ENCODE data around the gene GNAT3.

Gene GNAT3

DNA sequence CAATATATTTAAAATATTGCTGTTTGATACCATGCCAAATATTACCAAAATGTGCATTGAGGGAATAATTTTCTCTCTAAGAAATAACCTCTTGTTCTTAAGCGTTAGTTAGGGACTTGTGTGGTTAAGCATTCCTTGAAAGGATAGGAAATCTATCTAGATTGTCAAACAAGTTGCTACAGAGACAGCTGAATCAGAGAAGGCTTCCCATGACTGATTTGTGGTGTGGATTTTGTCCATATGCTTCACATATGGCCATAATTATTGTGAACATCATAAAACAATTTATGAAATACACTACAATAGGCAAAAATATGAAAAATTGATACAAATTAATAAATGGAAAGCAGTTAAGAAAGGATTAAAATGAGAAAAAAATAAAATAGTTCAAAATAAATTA lies 96.3 kb downstream of the GNAT3 start:
- no peaks in the 10 kb centered on the region for H3K9me3 ChIP-seq (ENCODE audit: control insufficient read depth, insufficient read depth, low read depth, low read length)
- ChIA-PET CTCF (no interaction called here), POLR2A (no interaction called here)
- no peaks in the 10 kb centered on the region for H3K36me3 ChIP-seq (ENCODE audit: control insufficient read depth in 2 of 2, insufficient read depth in 1 of 2, low read length in 2 of 2)
- H3K27ac ChIP-seq (ENCODE audit: extremely low read depth, low read depth, low read length), result no peak overlapping the region
- no peak for TF ChIP-seq BCL11B (tag by site-specific recombination; IDR thresholded peaks at IDR 0.05; ENCODE audit: low read depth)
- no peak for TF ChIP-seq ZNF350 (tag by site-specific recombination; IDR thresholded peaks at IDR 0.05)
- TF ChIP-seq ZNF26 (tag by site-specific recombination; IDR thresholded peaks at IDR 0.05), result no peak
- TF ChIP-seq KLF16 (tag by site-specific recombination; IDR thresholded peaks at IDR 0.05), result no peak
- H3K4me3 ChIP-seq (ENCODE audit: low read depth, low read length), result no peak overlapping the region
- H3K4me1 ChIP-seq (ENCODE audit: control insufficient read depth, insufficient read depth, low read length), result no peaks in the 10 kb centered on the region

DNA sequence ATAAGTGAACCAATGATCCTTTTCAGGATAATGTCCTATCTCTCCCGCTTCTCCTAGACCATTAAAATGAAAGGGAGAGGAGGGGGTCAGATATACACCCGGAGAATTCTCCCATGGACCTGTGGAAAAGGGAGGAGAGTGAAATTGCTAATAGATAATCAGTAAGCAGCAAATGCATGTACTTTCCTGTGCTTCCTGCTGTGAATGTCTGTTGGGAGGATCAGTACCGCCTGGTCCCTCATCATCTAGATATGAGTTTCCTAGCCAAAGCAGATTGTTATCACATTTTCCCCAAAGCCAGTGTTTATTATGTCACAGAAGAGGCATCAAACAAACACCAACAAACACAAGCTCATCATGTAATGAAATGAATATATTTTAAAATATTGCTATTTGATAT lies 96.8 kb downstream of the GNAT3 start:
- Histone ChIP-seq H3K27ac (ENCODE audit: extremely low read depth, low read depth, low read length) (no peak overlapping the region), H3K4me1 (ENCODE audit: control insufficient read depth, insufficient read depth, low read length) (no peaks in the 10 kb centered on the region), H3K9me3 (ENCODE audit: control insufficient read depth, insufficient read depth, low read depth, low read length) (no peaks in the 10 kb centered on the region), H3K36me3 (ENCODE audit: control insufficient read depth in 2 of 2, insufficient read depth in 1 of 2, low read length in 2 of 2) (no peaks in the 10 kb centered on the region), H3K4me3 (ENCODE audit: low read depth, low read length) (no peak overlapping the region)
- ChIA-PET CTCF (no interaction called here), POLR2A (no interaction called here)
- TF ChIP-seq, protein P1, sequence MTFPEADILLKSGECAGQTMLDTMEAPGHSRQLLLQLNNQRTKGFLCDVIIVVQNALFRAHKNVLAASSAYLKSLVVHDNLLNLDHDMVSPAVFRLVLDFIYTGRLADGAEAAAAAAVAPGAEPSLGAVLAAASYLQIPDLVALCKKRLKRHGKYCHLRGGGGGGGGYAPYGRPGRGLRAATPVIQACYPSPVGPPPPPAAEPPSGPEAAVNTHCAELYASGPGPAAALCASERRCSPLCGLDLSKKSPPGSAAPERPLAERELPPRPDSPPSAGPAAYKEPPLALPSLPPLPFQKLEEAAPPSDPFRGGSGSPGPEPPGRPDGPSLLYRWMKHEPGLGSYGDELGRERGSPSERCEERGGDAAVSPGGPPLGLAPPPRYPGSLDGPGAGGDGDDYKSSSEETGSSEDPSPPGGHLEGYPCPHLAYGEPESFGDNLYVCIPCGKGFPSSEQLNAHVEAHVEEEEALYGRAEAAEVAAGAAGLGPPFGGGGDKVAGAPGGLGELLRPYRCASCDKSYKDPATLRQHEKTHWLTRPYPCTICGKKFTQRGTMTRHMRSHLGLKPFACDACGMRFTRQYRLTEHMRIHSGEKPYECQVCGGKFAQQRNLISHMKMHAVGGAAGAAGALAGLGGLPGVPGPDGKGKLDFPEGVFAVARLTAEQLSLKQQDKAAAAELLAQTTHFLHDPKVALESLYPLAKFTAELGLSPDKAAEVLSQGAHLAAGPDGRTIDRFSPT (tag by site-specific recombination; IDR thresholded peaks at IDR 0.05), result no peak
- TF ChIP-seq ZNF48 (tag by site-specific recombination; IDR thresholded peaks at IDR 0.05), result no peak
- no peak for TF ChIP-seq HOXD13 (CRISPR knock-in tag; IDR thresholded peaks at IDR 0.05; ENCODE audit: borderline replicate concordance)
- no peak for TF ChIP-seq GFI1B (tag by site-specific recombination; IDR thresholded peaks at IDR 0.05)

GRCh38 chr7:80414331-80414730 lies 97.5 kb downstream of the GNAT3 start:
- ChIA-PET CTCF (interaction anchor here (0.5 to 0.7 kb wide), 2 partner anchors 249 to 408 kb away, joined by 3 read pairs; no protein-coding TSS in a partner anchor), POLR2A (no interaction called here)
- H3K36me3 ChIP-seq (ENCODE audit: control insufficient read depth in 2 of 2, insufficient read depth in 1 of 2, low read length in 2 of 2), result no peaks in the 10 kb centered on the region
- no peaks in the 10 kb centered on the region for H3K4me1 ChIP-seq (ENCODE audit: control insufficient read depth, insufficient read depth, low read length)
- H3K4me3 ChIP-seq (ENCODE audit: low read depth, low read length), result no peak overlapping the region
- H3K27ac ChIP-seq (ENCODE audit: extremely low read depth, low read depth, low read length), result no peak overlapping the region
- H3K9me3 ChIP-seq (ENCODE audit: control insufficient read depth, insufficient read depth, low read depth, low read length), result no peaks in the 10 kb centered on the region
- no peak for TF ChIP-seq ZSCAN30 (tag by site-specific recombination; IDR thresholded peaks at IDR 0.05)
- TF ChIP-seq ZNF48 (tag by site-specific recombination; IDR thresholded peaks at IDR 0.05), result no peak
- no peak for TF ChIP-seq ZNF610 (tag by site-specific recombination; IDR thresholded peaks at IDR 0.05; ENCODE audit: borderline replicate concordance)
- TF ChIP-seq, protein P2, sequence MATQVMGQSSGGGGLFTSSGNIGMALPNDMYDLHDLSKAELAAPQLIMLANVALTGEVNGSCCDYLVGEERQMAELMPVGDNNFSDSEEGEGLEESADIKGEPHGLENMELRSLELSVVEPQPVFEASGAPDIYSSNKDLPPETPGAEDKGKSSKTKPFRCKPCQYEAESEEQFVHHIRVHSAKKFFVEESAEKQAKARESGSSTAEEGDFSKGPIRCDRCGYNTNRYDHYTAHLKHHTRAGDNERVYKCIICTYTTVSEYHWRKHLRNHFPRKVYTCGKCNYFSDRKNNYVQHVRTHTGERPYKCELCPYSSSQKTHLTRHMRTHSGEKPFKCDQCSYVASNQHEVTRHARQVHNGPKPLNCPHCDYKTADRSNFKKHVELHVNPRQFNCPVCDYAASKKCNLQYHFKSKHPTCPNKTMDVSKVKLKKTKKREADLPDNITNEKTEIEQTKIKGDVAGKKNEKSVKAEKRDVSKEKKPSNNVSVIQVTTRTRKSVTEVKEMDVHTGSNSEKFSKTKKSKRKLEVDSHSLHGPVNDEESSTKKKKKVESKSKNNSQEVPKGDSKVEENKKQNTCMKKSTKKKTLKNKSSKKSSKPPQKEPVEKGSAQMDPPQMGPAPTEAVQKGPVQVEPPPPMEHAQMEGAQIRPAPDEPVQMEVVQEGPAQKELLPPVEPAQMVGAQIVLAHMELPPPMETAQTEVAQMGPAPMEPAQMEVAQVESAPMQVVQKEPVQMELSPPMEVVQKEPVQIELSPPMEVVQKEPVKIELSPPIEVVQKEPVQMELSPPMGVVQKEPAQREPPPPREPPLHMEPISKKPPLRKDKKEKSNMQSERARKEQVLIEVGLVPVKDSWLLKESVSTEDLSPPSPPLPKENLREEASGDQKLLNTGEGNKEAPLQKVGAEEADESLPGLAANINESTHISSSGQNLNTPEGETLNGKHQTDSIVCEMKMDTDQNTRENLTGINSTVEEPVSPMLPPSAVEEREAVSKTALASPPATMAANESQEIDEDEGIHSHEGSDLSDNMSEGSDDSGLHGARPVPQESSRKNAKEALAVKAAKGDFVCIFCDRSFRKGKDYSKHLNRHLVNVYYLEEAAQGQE (tag by site-specific recombination; IDR thresholded peaks at IDR 0.05), result no peak
- no peak for TF ChIP-seq ZNF660 (tag by site-specific recombination; IDR thresholded peaks at IDR 0.05)
- TF ChIP-seq, protein P3, sequence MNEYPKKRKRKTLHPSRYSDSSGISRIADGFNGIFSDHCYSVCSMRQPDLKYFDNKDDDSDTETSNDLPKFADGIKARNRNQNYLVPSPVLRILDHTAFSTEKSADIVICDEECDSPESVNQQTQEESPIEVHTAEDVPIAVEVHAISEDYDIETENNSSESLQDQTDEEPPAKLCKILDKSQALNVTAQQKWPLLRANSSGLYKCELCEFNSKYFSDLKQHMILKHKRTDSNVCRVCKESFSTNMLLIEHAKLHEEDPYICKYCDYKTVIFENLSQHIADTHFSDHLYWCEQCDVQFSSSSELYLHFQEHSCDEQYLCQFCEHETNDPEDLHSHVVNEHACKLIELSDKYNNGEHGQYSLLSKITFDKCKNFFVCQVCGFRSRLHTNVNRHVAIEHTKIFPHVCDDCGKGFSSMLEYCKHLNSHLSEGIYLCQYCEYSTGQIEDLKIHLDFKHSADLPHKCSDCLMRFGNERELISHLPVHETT (tag by site-specific recombination; IDR thresholded peaks at IDR 0.05), result no peak
- no peak for TF ChIP-seq SALL2 (tag by site-specific recombination; IDR thresholded peaks at IDR 0.05; ENCODE audit: borderline replicate concordance)
- TF ChIP-seq ZFP41 (tag by site-specific recombination; IDR thresholded peaks at IDR 0.05; ENCODE audit: borderline replicate concordance), result no peak
- TF ChIP-seq ZBTB21 (tag by site-specific recombination; IDR thresholded peaks at IDR 0.05), result no peak
- no peak for TF ChIP-seq CTCF (tag by site-specific recombination; IDR thresholded peaks at IDR 0.05)
- no peak for TF ChIP-seq BCL11B (tag by site-specific recombination; IDR thresholded peaks at IDR 0.05; ENCODE audit: low read depth)
